GM13977 (cell line): ENCODE results near the gene OSBPL6.

Source experiments
- DNase-seq: peaks from one replicate; pipeline ENCODE4 v3.0.0; 2012; ENCODE audit warnings: low spot score
- in situ Hi-C: fragments of 300-500 bp; cut with MboI; formaldehyde crosslinking; loops from one replicate; pipeline ENCODE4 v1.12.0; 2022; ENCODE audit warnings: low sequenced_read_pairs, low pct_unique_long_range_greater_than_20kb, mixed read lengths, inconsistent platforms; ENCODE audit not compliant: unreplicated experiment
- TF ChIP-seq, protein P1 (sequence below): IDR thresholded peaks from 2 replicates; pipeline ENCODE4 v1.5.1; 2012; ENCODE audit warnings: mild to moderate bottlenecking, control low read depth; ENCODE audit not compliant: insufficient read depth; ENCODE audit errors: extremely low read depth, missing control alignments

The OSBPL6 gene

GRCh38 chr2:178241844-178242551, 47.7 kb downstream of the OSBPL6 start:
- TF ChIP-seq, protein P1, sequence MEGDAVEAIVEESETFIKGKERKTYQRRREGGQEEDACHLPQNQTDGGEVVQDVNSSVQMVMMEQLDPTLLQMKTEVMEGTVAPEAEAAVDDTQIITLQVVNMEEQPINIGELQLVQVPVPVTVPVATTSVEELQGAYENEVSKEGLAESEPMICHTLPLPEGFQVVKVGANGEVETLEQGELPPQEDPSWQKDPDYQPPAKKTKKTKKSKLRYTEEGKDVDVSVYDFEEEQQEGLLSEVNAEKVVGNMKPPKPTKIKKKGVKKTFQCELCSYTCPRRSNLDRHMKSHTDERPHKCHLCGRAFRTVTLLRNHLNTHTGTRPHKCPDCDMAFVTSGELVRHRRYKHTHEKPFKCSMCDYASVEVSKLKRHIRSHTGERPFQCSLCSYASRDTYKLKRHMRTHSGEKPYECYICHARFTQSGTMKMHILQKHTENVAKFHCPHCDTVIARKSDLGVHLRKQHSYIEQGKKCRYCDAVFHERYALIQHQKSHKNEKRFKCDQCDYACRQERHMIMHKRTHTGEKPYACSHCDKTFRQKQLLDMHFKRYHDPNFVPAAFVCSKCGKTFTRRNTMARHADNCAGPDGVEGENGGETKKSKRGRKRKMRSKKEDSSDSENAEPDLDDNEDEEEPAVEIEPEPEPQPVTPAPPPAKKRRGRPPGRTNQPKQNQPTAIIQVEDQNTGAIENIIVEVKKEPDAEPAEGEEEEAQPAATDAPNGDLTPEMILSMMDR = no peak
- no peak for DNase-seq
- in situ Hi-C loops = no loop called here

DNA sequence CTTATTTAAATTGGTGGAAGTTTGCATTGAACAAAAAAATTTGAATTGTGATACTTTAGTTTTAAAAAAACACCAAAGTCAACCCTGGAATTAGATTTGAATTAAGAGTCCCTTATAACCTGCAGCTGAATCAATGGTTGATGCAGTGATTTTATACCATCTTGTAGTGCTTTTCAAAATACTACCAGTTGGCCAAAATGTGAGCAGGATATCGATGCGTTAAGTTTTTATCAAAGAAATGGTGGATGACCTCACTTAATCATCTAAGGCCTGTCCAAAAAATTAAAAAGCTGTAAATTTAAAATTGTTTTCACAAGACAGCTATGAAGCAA, 48.2 kb downstream of the OSBPL6 start:
- TF ChIP-seq, protein P1 = no peak
- DNase-seq = no peak
- in situ Hi-C loops = no loop called here

- TF ChIP-seq, protein P1 = no peak
- in situ Hi-C loops = no loop called here
- no peak for DNase-seq
Observed at GRCh38 chr2:178243961-178244360, 49.6 kb downstream of the OSBPL6 start.

GRCh38 chr2:178244777-178245176, 50.5 kb downstream of the OSBPL6 start:
- no peak for DNase-seq
- TF ChIP-seq, protein P1 = no peak
- in situ Hi-C loops = no loop called here

- in situ Hi-C loops = no loop called here
- no peak for DNase-seq
- TF ChIP-seq, protein P1 = no peak
Observed at GRCh38 chr2:178246696-178247095, 52.4 kb downstream of the OSBPL6 start.

- in situ Hi-C loops = no loop called here
- TF ChIP-seq, protein P1 = no peak
- DNase-seq = no peak
Observed at GRCh38 chr2:178247250-178247649, 52.9 kb downstream of the OSBPL6 start.
